GM12878 (cell line): ENCODE measurements around the gene ZSCAN10. TPM values are rescaled to one million over a fixed set of nuclear protein-coding genes. Genes with fewer than 3 reads are reported as not detected.

ENCODE experiments used
- CBX5 ChIP-seq: sonication (generic); IDR thresholded peaks from 2 replicates; pipeline ENCODE4 v1.6.1; 2016; ENCODE audit warnings: low read depth, moderate library complexity, mild to moderate bottlenecking, inconsistent platforms
- CHD1 ChIP-seq: IDR thresholded peaks from 2 replicates; pipeline ENCODE4 v1.6.1; 2012; ENCODE audit warnings: low read depth, low read length, improper control_type of control experiment
- CREM ChIP-seq: IDR thresholded peaks from 2 replicates; pipeline ENCODE4 v1.6.1; 2014; ENCODE audit warnings: antibody characterized with exemption, low read depth
- CTCF ChIP-seq, 3 experiments: IDR thresholded peaks in 2 of 3; conservative IDR thresholded peaks in 1 of 3; 2 replicates each; pipeline ENCODE4 v1.5.1; 2011; ENCODE audit warnings: low read depth in 3 of 3, low read length in 3 of 3, mild to moderate bottlenecking in 3 of 3, control low read depth in 2 of 3, moderate library complexity in 2 of 3, inconsistent platforms in 1 of 3, mixed read lengths in 1 of 3; ENCODE audit not compliant: control insufficient read depth in 2 of 3, insufficient read depth in 1 of 3; ENCODE audit errors: extremely low read depth in 1 of 3
- E2F8 ChIP-seq: fragments of 450-650 bp; IDR thresholded peaks from 2 replicates; pipeline ENCODE4 v1.6.1; 2018; ENCODE audit warnings: mild to moderate bottlenecking, low read depth, moderate library complexity; ENCODE audit not compliant: partially characterized antibody
- ELK1 ChIP-seq: IDR thresholded peaks from 2 replicates; pipeline ENCODE4 v1.6.1; 2012; ENCODE audit warnings: low read depth, low read length, improper control_type of control experiment
- MYB ChIP-seq: fragments of 150-350 bp; IDR thresholded peaks from 2 replicates; pipeline ENCODE4 v1.6.1; 2014; ENCODE audit warnings: mild to moderate bottlenecking, low read depth, low read length, borderline replicate concordance
- NFYB ChIP-seq: IDR thresholded peaks from 2 replicates; pipeline ENCODE4 v1.6.1; 2011; ENCODE audit warnings: low read depth, mild to moderate bottlenecking, low read length, improper control_type of control experiment, moderate library complexity; ENCODE audit not compliant: insufficient read depth
- RAD21 ChIP-seq: IDR thresholded peaks from 2 replicates; pipeline ENCODE4 v1.6.1; 2011; ENCODE audit warnings: mild to moderate bottlenecking, low read depth, low read length, moderate library complexity; ENCODE audit not compliant: insufficient read depth
- RBBP5 ChIP-seq: fragments of 200-600 bp; sonication (generic); conservative IDR thresholded peaks from 2 replicates; pipeline ENCODE4 v1.6.1; 2016
- STAT3 ChIP-seq: IDR thresholded peaks from 2 replicates; pipeline ENCODE4 v1.6.1; 2011; ENCODE audit warnings: low read depth, low read length, improper control_type of control experiment
- TAF1 ChIP-seq: IDR thresholded peaks from 2 replicates; pipeline ENCODE4 v1.6.1; 2011; ENCODE audit warnings: mild to moderate bottlenecking, low read depth, low read length, borderline replicate concordance
- ZBTB11 ChIP-seq: fragments of 450-650 bp; formaldehyde crosslinking; IDR thresholded peaks from 2 replicates; pipeline ENCODE4 v1.5.0; 2022; ENCODE audit warnings: mild to moderate bottlenecking, missing genetic modification characterization
- ZNF687 ChIP-seq: fragments of 450-650 bp; IDR thresholded peaks from 2 replicates; pipeline ENCODE4 v1.6.1; 2017; ENCODE audit warnings: mild to moderate bottlenecking, moderate library complexity
- polyA plus RNA-seq, 11 experiments: library from polyadenylated mRNA; depleted of rRNA in 4 of 11; unstranded in 6 of 11; stranded (reverse) in 5 of 11; fragments of >200 nt; fragmentation: Nextera tagmentation in 4 of 11; fragmentation: Illumina TruSeq in 1 of 11; extraction: Ambion mirVana in 4 of 11; extraction: Trizol in 1 of 11; gene quantifications; 1 replicate in 1 of 11; 2 replicates in 10 of 11; pipeline versions ENCODE4 v1.2.1 to v1.2.3, GENCODE V29; 2011 to 2016; ENCODE audit warnings: inconsistent platforms in 2 of 11, missing spikeins in 2 of 11, low read depth in 1 of 11
- total RNA-seq, 4 experiments: library from RNA; depleted of rRNA in 3 of 4; stranded (reverse); fragments of >200 nt in 3 of 4; fragmentation: Illumina TruSeq in 1 of 4; extraction: Trizol in 1 of 4; gene quantifications; 2 replicates each; pipeline versions ENCODE4 v1.2.1 to v1.2.3, GENCODE V29; 2013 to 2021

Gene ZSCAN10
- total and polyA plus RNA-seq, 10 of the 15 experiments (the other 5 are each of a cell fraction or from before 2014, with no cell fraction given): 0.06 to 0.33 TPM; not detected in 8

- TF ChIP-seq ZNF687: no peak
- no peak for TF ChIP-seq RAD21
- TF ChIP-seq MYB: no peak
- TF ChIP-seq ELK1: peak; percentile 85
- no peak for TF ChIP-seq CREM
- TF ChIP-seq NFYB: peak; percentile 62; the same call in 1 of the 2 replicates
- TF ChIP-seq TAF1: peak; percentile 76
- TF ChIP-seq ZBTB11 (CRISPR knock-in tag): no peak
- TF ChIP-seq RBBP5: no peak
- peak; percentile 16 to 43 (median 30); a peak in 4 of 6 replicates for TF ChIP-seq CTCF (IDR thresholded peaks at IDR 0.05 in 2 of 3, conservative IDR thresholded peaks at IDR 0.05 in 1 of 3; ENCODE audit: control insufficient read depth in 2 of 3, extremely low read depth in 1 of 3, insufficient read depth in 1 of 3, low read depth in 3 of 3, low read length in 3 of 3)
- no peak for TF ChIP-seq CHD1
- TF ChIP-seq CBX5: no peak
- TF ChIP-seq STAT3: no peak
- TF ChIP-seq E2F8: peak; percentile 58
These were observed 25.1 kb upstream of the ZSCAN10 start (continued) for GRCh38 chr16:3123986-3124886.
